GM21529 (cell line): ENCODE measurements around the gene RNLS.

ENCODE experiments used
- ATAC-seq: cut with Tn5 transposase; IDR thresholded peaks from one replicate; pipeline ENCODE4 v1.9.1; 2021; ENCODE audit not compliant: unreplicated experiment

RNLS gene

GRCh38 chr10:88270061-88270808 lies 312.9 kb downstream of the RNLS start:
- no peak for ATAC-seq

GRCh38 chr10:88262591-88263234 lies 320.4 kb downstream of the RNLS start:
- ATAC-seq, result no peak

GRCh38 chr10:88261152-88261551 lies 322.0 kb downstream of the RNLS start:
- no peak for ATAC-seq

GRCh38 chr10:88260329-88261051 lies 322.6 kb downstream of the RNLS start:
- no peak for ATAC-seq

GRCh38 chr10:88259381-88259780 lies 323.7 kb downstream of the RNLS start:
- no peak for ATAC-seq

- no peak for ATAC-seq
These were observed 326.2 kb downstream of the RNLS start for GRCh38 chr10:88256886-88257285.

GRCh38 chr10:88256013-88256680 lies 327.0 kb downstream of the RNLS start:
- ATAC-seq, result no peak

GRCh38 chr10:88254091-88254490 lies 329.0 kb downstream of the RNLS start:
- no peak for ATAC-seq

GRCh38 chr10:88253622-88254021 lies 329.5 kb downstream of the RNLS start:
- no peak for ATAC-seq

- ATAC-seq, result no peak
These were observed 330.0 kb downstream of the RNLS start for GRCh38 chr10:88253128-88253527.

- ATAC-seq, result no peak
These were observed 333.7 kb downstream of the RNLS start for GRCh38 chr10:88249450-88249849.

GRCh38 chr10:88246675-88247074 lies 336.4 kb downstream of the RNLS start:
- ATAC-seq, result no peak

- no peak for ATAC-seq
These were observed 337.1 kb downstream of the RNLS start for GRCh38 chr10:88245974-88246511.

GRCh38 chr10:88244781-88245625 lies 338.1 kb downstream of the RNLS start:
- no peak for ATAC-seq

GRCh38 chr10:88243836-88244730 lies 339.0 kb downstream of the RNLS start:
- no peak for ATAC-seq

GRCh38 chr10:88243202-88243744 lies 339.8 kb downstream of the RNLS start:
- no peak for ATAC-seq

GRCh38 chr10:88241501-88241900 lies 341.6 kb downstream of the RNLS start:
- ATAC-seq, result no peak

- ATAC-seq, result no peak
These were observed 343.9 kb downstream of the RNLS start for GRCh38 chr10:88239212-88239611.

GRCh38 chr10:88238615-88238914 lies 344.6 kb downstream of the RNLS start:
- no peak for ATAC-seq
